IPS-18c (cell line): ENCODE results near the gene CDK5RAP2.
A peak's percentile ranks its signal among the peaks of the same experiment; 100 is the strongest.
"Not testable (repeated sequence)": the region's sequence is repeated elsewhere in the genome, so short reads cannot be mapped to it uniquely, and the experiment has no call there.

Source experiments
- H3K4me3 ChIP-seq: 2 replicates; pipeline ENCODE4 v1.7.0; 2013; ENCODE audit warnings: low read depth, mild to moderate bottlenecking, low read length, moderate library complexity; ENCODE audit not compliant: insufficient read depth
- H3K9me3 ChIP-seq: one replicate; pipeline ENCODE4 v1.6.1; 2013; ENCODE audit warnings: mild to moderate bottlenecking, low read length, moderate library complexity; ENCODE audit not compliant: control insufficient read depth, insufficient read depth

Gene CDK5RAP2

DNA sequence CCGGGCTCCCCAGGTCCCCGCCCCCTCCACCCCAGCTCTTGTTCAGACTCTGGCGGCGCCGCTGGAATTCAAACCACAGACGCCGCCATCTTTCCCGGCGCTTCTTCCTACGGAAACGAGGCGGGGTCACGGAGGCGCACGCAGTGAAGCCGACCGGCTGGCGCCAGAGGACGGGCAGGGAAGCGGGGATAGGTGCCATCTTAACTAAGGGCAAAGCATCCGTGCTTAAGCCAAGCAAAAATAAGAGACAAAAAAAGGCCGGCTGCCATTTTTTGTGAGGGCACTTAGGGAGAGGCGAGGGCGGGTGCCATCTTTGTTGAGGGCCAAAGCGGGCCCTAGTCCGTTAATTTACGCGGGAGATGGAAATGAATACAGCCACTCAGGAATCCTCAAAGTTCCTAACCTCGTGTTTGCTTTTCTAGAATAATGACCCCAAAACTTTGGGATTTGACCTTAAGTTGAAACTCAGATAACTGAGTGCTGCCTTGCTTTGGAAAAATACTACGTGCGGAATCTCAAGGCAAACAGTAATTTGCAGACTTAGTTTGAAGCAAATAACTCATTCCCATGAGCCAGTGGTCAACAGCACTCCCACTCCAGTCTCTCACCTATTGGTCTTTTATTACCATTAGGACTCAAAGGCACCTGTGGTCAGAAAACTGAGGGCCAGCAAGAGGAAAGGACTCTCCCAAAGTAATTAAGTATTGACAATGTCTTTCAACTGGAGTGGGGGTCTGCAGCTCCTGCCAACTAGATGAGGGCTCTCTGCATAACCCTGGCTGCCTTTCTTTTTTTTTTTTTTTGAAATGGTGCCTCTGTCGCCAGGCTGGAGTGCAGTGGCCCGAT is at the start of gene CDK5RAP2:
CDK5RAP2 (minus strand) TSS at position 117 of the 846 bp plus-strand sequence. CDS start 189 bp downstream, outside the sequence.
- peak within 1 kb of the TSS; percentile 89 for H3K4me3 ChIP-seq

DNA sequence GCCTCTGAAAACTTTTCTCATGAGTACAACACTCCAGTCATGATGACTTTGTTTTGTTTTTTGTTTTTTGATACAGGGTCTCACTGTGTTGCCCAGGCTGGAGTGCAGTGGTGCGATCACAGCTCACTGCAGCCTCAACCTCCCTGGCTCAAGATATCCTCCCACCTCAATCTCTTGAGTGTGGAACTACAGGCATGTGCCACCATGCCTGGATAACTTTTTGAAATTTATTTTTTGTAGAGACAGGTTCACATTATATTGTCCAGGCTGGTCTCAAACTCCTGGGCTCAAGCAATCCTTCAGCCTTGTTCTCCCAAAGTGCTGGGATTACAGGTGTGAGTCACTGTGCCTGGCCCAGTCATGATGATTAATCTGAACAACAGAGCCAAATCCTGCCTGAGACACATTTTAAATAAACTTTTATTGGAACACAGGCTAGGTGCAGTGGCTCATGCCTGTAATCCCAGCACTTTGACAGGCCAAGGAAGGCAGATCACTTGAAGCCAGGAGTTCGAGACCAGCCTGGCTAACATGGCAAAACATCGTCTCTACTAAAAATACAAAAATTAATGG is 49.0 kb upstream of the CDK5RAP2 start:
- not testable (repeated sequence) for H3K9me3 ChIP-seq, H3K4me3 ChIP-seq

More for the DNA sequence above, at the start of gene CDK5RAP2:
- peaks cover 2% of the 10 kb centered on the region for H3K9me3 ChIP-seq

GRCh38 chr9:120628207-120628924 is 48.4 kb upstream of the CDK5RAP2 start:
- Histone ChIP-seq H3K9me3 (no peaks in the 10 kb centered on the region), H3K4me3 (no peak overlapping the region)

GRCh38 chr9:120627073-120627472 is 47.1 kb upstream of the CDK5RAP2 start:
- no peaks in the 10 kb centered on the region for H3K9me3 ChIP-seq
- H3K4me3 ChIP-seq = no peak overlapping the region

DNA sequence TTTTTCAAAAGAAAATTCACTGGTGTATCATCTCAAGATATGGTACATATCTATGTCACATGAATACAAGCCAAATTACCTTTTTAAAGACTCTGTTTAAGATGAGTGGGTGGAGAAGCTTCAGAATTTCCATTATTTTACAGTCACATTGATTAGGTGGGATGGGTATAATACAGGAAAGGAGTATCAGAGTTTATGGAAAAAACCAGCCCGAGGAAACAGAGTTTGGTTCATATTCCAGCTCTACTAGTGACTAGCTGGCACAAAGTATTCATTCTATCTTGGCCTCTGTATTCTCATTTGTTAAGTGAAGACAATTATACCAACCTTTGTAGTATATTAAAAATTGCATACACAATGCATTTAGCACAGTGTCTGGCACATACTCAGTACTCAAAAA is 46.5 kb upstream of the CDK5RAP2 start:
- H3K4me3 ChIP-seq = no peak overlapping the region
- no peaks in the 10 kb centered on the region for H3K9me3 ChIP-seq

GRCh38 chr9:120625222-120625621 is 45.3 kb upstream of the CDK5RAP2 start:
- Histone ChIP-seq H3K4me3 (no peak overlapping the region), H3K9me3 (no peaks in the 10 kb centered on the region)

- Histone ChIP-seq H3K9me3 (no peaks in the 10 kb centered on the region), H3K4me3 (no peak overlapping the region)
Measured at GRCh38 chr9:120622790-120623189, 42.8 kb upstream of the CDK5RAP2 start.

- no peaks in the 10 kb centered on the region for H3K9me3 ChIP-seq
- H3K4me3 ChIP-seq = no peak overlapping the region
Measured at GRCh38 chr9:120621941-120622340, 42.0 kb upstream of the CDK5RAP2 start.

DNA sequence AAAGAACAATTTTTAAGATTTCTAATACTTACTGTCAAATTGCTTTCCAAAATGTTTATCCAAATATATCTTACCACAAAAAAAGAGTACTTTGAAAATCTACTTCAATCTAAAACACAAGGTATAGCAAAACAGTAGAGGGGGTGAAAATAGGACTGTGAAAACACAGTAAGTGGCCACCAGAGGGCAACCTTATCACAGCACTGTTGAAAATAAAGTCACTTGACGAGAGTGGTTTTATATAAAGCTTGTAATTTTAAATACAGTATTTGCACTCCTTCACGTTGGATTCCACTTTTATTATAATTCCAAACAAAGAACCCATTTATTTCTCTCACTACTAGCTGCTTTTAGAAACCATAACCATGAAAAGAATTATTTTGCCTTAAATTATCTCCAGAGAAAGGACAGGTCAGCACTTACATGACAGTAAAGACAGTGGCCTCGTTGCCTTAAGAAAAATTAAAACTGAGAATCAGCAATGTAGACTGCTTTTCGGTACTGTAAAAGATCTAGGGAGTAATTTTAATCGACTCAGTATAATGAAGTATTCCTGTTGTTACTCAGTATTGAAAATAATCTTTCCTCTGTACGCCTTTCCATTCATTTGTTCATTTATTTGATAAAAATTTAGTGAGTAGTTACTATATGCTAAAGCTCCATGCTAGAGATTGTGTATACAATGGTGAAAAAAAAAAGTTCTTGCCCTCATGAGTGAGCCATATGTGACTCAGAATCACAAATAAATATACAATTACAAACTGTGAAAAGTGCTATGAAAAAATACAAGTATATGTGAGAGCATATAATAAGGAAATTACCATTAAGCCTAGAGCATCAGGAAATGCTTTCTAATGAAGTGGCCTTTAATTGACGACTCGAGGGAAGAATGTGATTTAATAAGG is 40.0 kb upstream of the CDK5RAP2 start:
- H3K4me3 ChIP-seq = no peak overlapping the region

DNA sequence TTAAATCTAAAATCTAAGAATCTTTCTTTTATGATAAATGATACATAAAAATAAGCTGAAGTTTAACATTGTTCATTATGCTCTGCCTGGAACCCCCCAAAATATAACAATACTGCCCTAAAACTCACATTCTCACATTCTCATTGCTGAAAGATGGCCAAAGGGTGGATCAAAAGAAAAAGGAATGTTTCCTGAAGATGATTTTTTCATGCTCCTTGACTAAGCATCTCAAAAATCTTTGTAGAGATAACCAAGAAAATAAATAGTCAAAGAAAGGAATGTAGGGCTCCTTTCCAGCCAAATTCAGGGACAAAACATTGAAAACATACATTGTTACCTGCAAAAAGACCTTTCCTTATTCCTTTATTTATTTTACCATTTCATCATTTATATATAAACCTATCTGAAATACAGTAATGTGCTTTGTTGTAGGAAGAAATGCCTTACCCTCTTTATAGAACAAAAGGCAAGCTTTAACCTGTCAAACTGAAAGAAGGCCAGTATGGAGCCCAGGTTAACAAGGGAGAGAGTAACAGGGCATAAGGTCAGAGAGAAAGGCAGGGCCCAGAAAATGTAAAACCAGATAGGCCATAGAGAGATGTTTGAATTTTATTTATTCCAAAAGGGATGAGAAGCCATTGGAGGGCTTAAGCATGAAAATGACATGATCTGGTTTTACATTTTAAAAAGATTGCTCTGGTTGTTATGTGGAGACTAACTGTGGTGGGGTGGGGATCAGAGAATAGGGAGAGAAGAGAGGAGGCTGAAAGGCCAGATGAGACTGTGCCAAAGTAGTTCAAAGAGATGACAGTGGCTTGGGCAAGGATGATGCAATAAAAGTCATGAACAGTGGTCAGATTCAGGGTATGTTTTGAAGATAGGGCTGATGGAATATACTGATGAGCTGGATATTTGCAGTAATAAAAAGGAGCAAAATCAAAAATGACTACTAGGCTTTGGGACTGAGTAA is 37.3 kb upstream of the CDK5RAP2 start:
- no peaks in the 10 kb centered on the region for H3K9me3 ChIP-seq

More for the DNA sequence above, 40.0 kb upstream of the CDK5RAP2 start:
- H3K9me3 ChIP-seq = no peaks in the 10 kb centered on the region

GRCh38 chr9:120612218-120612617 is 32.3 kb upstream of the CDK5RAP2 start:
- Histone ChIP-seq H3K9me3 (no peaks in the 10 kb centered on the region), H3K4me3 (no peak overlapping the region)

More for the DNA sequence above, 37.3 kb upstream of the CDK5RAP2 start:
- no peak overlapping the region for H3K4me3 ChIP-seq

GRCh38 chr9:120611690-120612068 is 31.7 kb upstream of the CDK5RAP2 start:
- Histone ChIP-seq H3K4me3 (no peak overlapping the region), H3K9me3 (no peaks in the 10 kb centered on the region)

DNA sequence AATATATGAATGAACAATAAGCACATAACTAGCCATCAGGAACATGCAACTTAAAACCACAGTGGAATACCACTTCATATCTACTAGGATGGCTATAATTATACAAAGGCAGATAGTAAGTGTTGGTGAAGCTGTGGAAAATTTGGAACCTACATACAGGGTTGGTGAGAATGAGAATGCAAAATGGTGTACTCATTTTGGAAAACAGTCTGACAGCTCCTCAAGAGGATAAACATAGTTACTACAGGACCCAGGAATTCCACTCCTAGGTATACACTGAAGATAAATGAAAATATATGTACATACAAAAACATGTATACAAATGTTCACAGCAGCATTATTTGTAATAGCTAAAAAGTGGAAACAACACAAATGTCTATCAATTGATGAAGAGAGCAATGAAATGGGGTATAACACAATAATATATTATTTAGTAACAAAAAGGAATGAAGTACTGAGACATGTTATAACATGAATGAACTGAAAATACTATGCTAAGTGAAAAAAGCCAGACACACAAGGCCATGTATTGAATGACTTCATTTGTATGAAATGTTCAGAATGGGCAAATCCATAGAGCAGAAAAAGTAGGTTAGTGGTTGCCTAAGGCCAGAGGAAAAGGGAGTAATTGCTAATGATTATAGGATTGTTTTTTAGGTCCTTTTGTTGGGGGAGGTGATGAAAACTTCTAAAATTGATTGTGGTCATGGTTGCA is 31.2 kb upstream of the CDK5RAP2 start:
- H3K4me3 ChIP-seq = no peak overlapping the region
- H3K9me3 ChIP-seq = no peaks in the 10 kb centered on the region

DNA sequence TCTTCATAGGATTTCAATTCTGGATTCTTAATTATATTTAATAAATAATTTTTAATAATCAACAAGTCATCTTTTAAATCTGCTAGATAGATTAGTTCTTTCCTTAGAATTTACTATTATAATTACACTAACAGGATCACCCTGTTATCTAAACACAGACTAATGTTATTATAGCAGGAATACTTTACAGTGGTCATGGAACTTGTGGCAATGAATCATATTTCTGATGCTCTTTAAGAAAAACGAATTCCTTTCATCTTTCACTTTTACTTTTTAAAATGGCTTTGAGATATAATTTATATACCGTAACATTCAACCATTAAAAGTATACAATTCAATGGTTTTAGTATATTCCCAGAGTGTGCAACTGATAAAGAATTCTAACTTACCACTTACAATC is 29.7 kb upstream of the CDK5RAP2 start:
- Histone ChIP-seq H3K4me3 (no peak overlapping the region), H3K9me3 (no peaks in the 10 kb centered on the region)

GRCh38 chr9:120608421-120608820 is 28.5 kb upstream of the CDK5RAP2 start:
- H3K4me3 ChIP-seq = no peak overlapping the region
- H3K9me3 ChIP-seq = no peaks in the 10 kb centered on the region
